CD4-positive, alpha-beta T cell treated with Interleukin-12 subunit alpha and Interleukin-12 subunit beta, for 1 hour (primary cell): ENCODE results near the gene SERPINA3.
"Not testable (repeated sequence)": the region's sequence is repeated elsewhere in the genome, so short reads cannot be mapped to it uniquely, and the experiment has no call there.

Experiments
- DNase-seq: peaks from one replicate; pipeline ENCODE4 v3.0.0-alpha.2; 2020

The SERPINA3 gene

GRCh38 chr14:94586635-94587034 is 25.6 kb upstream of the SERPINA3 start:
- DNase-seq = no peak

GRCh38 chr14:94588311-94588710 is 23.9 kb upstream of the SERPINA3 start:
- DNase-seq = no peak

GRCh38 chr14:94591073-94591472 is 21.1 kb upstream of the SERPINA3 start:
- no peak for DNase-seq

GRCh38 chr14:94591871-94592270 is 20.3 kb upstream of the SERPINA3 start:
- DNase-seq = no peak

GRCh38 chr14:94592457-94592856 is 19.7 kb upstream of the SERPINA3 start:
- DNase-seq = no peak

GRCh38 chr14:94593376-94593748 is 18.8 kb upstream of the SERPINA3 start:
- no peak for DNase-seq

- DNase-seq = no peak
These were observed 18.3 kb upstream of the SERPINA3 start for GRCh38 chr14:94593749-94594431.

- no peak for DNase-seq
These were observed 17.8 kb upstream of the SERPINA3 start for GRCh38 chr14:94594441-94594840.

GRCh38 chr14:94595912-94596311 is 16.3 kb upstream of the SERPINA3 start:
- DNase-seq = no peak

GRCh38 chr14:94596361-94596760 is 15.8 kb upstream of the SERPINA3 start:
- DNase-seq = no peak

GRCh38 chr14:94597788-94598187 is 14.4 kb upstream of the SERPINA3 start:
- no peak for DNase-seq

- no peak for DNase-seq
These were observed 13.7 kb upstream of the SERPINA3 start for GRCh38 chr14:94598506-94598815.

- DNase-seq = no peak
These were observed 13.2 kb upstream of the SERPINA3 start for GRCh38 chr14:94598816-94599655.

GRCh38 chr14:94599656-94600004 is 12.6 kb upstream of the SERPINA3 start:
- no peak for DNase-seq

GRCh38 chr14:94600148-94600545 is 12.0 kb upstream of the SERPINA3 start:
- DNase-seq = no peak

GRCh38 chr14:94601884-94602391 is 10.3 kb upstream of the SERPINA3 start:
- no peak for DNase-seq

- no peak for DNase-seq
These were observed 9.5 kb upstream of the SERPINA3 start for GRCh38 chr14:94602722-94603121.

GRCh38 chr14:94605361-94605760 is 6.8 kb upstream of the SERPINA3 start:
- no peak for DNase-seq

- DNase-seq = not testable (repeated sequence)
These were observed 3.2 kb upstream of the SERPINA3 start for GRCh38 chr14:94608966-94609365.

- no peak for DNase-seq
These were observed 1.0 kb upstream of the SERPINA3 start for GRCh38 chr14:94611179-94611578.

GRCh38 chr14:94612580-94613554 is 676 bp downstream of the SERPINA3 start:
- DNase-seq = no peak

- DNase-seq = no peak
These were observed 1.8 kb downstream of the SERPINA3 start for GRCh38 chr14:94613720-94614644.
